Small intestine (tissue), 7 donors: Measurements from ENCODE around the gene SUFU. TPM values are rescaled to one million over a fixed set of nuclear protein-coding genes. Genes with fewer than 3 reads are reported as not detected.

Experiments
- DNase-seq, 2 donors: peaks; one replicate each; pipeline versions ENCODE4 v3.0.0 to v3.0.0-alpha.2; 2013
- FAIRE-seq: peaks from 2 replicates; lab custom pipeline; 2012; peaks lifted over from hg19 to GRCh38; lab: Jason Lieb, UNC
- H3K27ac ChIP-seq, 3 donors: one replicate each; pipeline ENCODE4 v1.5.1; 2013; ENCODE audit warnings: low read length in 2 of 3, mild to moderate bottlenecking in 2 of 3, control low read depth in 1 of 3, inconsistent platforms in 1 of 3, low read depth in 1 of 3, moderate library complexity in 1 of 3
- H3K27me3 ChIP-seq, 3 donors: one replicate each; pipeline ENCODE4 v1.6.1; 2013; ENCODE audit warnings: low read length in 3 of 3, inconsistent platforms in 1 of 3; ENCODE audit not compliant: control insufficient read depth in 3 of 3, insufficient read depth in 3 of 3
- H3K36me3 ChIP-seq, 3 donors: one replicate each; pipeline ENCODE4 v1.6.1; 2013; ENCODE audit warnings: low read length in 3 of 3, inconsistent platforms in 1 of 3, low read depth in 1 of 3, mild to moderate bottlenecking in 1 of 3, moderate library complexity in 1 of 3; ENCODE audit not compliant: control insufficient read depth in 3 of 3, insufficient read depth in 2 of 3
- H3K4me1 ChIP-seq, 3 donors: one replicate each; pipeline ENCODE4 v1.6.1; 2013; ENCODE audit warnings: low read length in 2 of 3, inconsistent platforms in 1 of 3, low read depth in 1 of 3, mild to moderate bottlenecking in 1 of 3, moderate library complexity in 1 of 3; ENCODE audit not compliant: control insufficient read depth in 3 of 3, insufficient read depth in 2 of 3
- H3K4me3 ChIP-seq, 3 donors: one replicate each; pipeline ENCODE4 v1.5.1; 2013; ENCODE audit warnings: low read length in 3 of 3, control low read depth in 1 of 3, inconsistent platforms in 1 of 3, low read depth in 1 of 3, mild to moderate bottlenecking in 1 of 3, moderate library complexity in 1 of 3
- H3K9me3 ChIP-seq, 2 donors: one replicate each; pipeline ENCODE4 v1.6.1; 2013; ENCODE audit warnings: low read depth in 1 of 2, low read length in 1 of 2; ENCODE audit not compliant: control insufficient read depth in 2 of 2, insufficient read depth in 1 of 2
- WGBS, 3 donors: extraction: QIAGEN DNeasy Blood & Tissue Kit; methylation state at CpG; one replicate each; pipeline ENCODE4 v1.1.7; 2013; 5-methylcytosine and 5-hydroxymethylcytosine counted together
- polyA plus RNA-seq, 4 donors: library from polyadenylated mRNA; stranded (reverse) in 3 of 4; unstranded in 1 of 4; fragments of 200-250 nt in 3 of 4; fragments of 120-200 nt in 1 of 4; gene quantifications; one replicate each; pipeline versions ENCODE4 v1.2.1 to v1.2.3, GENCODE V29; 2013
- donor health status: healthy with polysubstance abuse.
- donor health status: control.
- donor health status: control.
- donor health status: Bipolar disorder and iron deficiency.
- donor health status: healthy.

SUFU gene
- polyA plus RNA-seq, 4 donors: 2.2 to 15.0 (median 4.0) TPM

- no peak for FAIRE-seq
Observed at GRCh38 chr10:102552533-102552932, 48.8 kb downstream of the SUFU start.

GRCh38 chr10:102553771-102554170 is 50.0 kb downstream of the SUFU start:
- Histone ChIP-seq H3K9me3 (no peaks in the 10 kb centered on the region), H3K4me1 (no peaks in the 10 kb centered on the region), H3K27me3 (no peaks in the 10 kb centered on the region), H3K36me3 (peaks cover 4 to 24% (median 4%) of the 10 kb centered on the region in 3 donors), H3K4me3 (no peak overlapping the region), H3K27ac (no peak overlapping the region)
- FAIRE-seq (no peak), DNase-seq (no peak)
- 98 to 99% (median 99%) methylated on average over 7 of the region's 7 CpGs for WGBS, 3 donors

More at GRCh38 chr10:102552533-102552932, 48.8 kb downstream of the SUFU start:
- WGBS, 3 donors: 78 to 88% (median 88%) methylated on average over 2 of the region's 2 CpGs
- Histone ChIP-seq H3K4me3 (no peak overlapping the region), H3K36me3 (peaks cover 4 to 26% (median 4%) of the 10 kb centered on the region in 3 donors), H3K27me3 (no peaks in the 10 kb centered on the region), H3K4me1 (no peaks in the 10 kb centered on the region), H3K9me3 (no peaks in the 10 kb centered on the region), H3K27ac (no peak overlapping the region)
- no peak for DNase-seq

GRCh38 chr10:102554531-102554930 is 50.8 kb downstream of the SUFU start:
- no peak for FAIRE-seq

GRCh38 chr10:102555781-102556328 is 52.1 kb downstream of the SUFU start:
- H3K4me1 ChIP-seq: no peaks in the 10 kb centered on the region
- FAIRE-seq (no peak), DNase-seq (no peak)
- H3K36me3 ChIP-seq: peaks cover 3 to 18% (median 4%) of the 10 kb centered on the region in 3 donors
- WGBS, 3 donors: 77 to 81% (median 78%) methylated on average over 11 of the region's 11 CpGs
- H3K27ac ChIP-seq: no peak overlapping the region
- no peak overlapping the region for H3K4me3 ChIP-seq
- no peaks in the 10 kb centered on the region for H3K9me3 ChIP-seq
- H3K27me3 ChIP-seq: no peaks in the 10 kb centered on the region

More at GRCh38 chr10:102554531-102554930, 50.8 kb downstream of the SUFU start:
- no peak overlapping the region for H3K27ac ChIP-seq
- peaks cover 4 to 28% (median 4%) of the 10 kb centered on the region in 3 donors for H3K36me3 ChIP-seq
- H3K4me3 ChIP-seq: no peak overlapping the region
- no peak for DNase-seq
- WGBS, 3 donors: 97 to 99% (median 98%) methylated on average over 5 of the region's 5 CpGs
- no peaks in the 10 kb centered on the region for H3K9me3 ChIP-seq
- H3K27me3 ChIP-seq: no peaks in the 10 kb centered on the region
- no peaks in the 10 kb centered on the region for H3K4me1 ChIP-seq

- H3K27me3 ChIP-seq: no peaks in the 10 kb centered on the region
- peaks cover 0 to 15% (median 0%) of the 10 kb centered on the region in 3 donors for H3K36me3 ChIP-seq
- DNase-seq (no peak), FAIRE-seq (no peak)
- no peak overlapping the region for H3K4me3 ChIP-seq
- H3K9me3 ChIP-seq: no peaks in the 10 kb centered on the region
- 72 to 84% (median 76%) methylated on average over 2 of the region's 2 CpGs for WGBS, 3 donors
- no peaks in the 10 kb centered on the region for H3K4me1 ChIP-seq
- no peak overlapping the region for H3K27ac ChIP-seq
Observed at GRCh38 chr10:102557569-102557968, 53.8 kb downstream of the SUFU start.

- Histone ChIP-seq H3K27me3 (no peaks in the 10 kb centered on the region), H3K36me3 (peaks cover 0 to 21% (median 0%) of the 10 kb centered on the region in 3 donors), H3K27ac (no peak overlapping the region), H3K4me1 (no peaks in the 10 kb centered on the region), H3K9me3 (no peaks in the 10 kb centered on the region), H3K4me3 (no peak overlapping the region)
- no peak for FAIRE-seq
- WGBS, 3 donors: 84 to 92% (median 87%) methylated on average over 4 of the region's 4 CpGs
- no peak for DNase-seq
Observed at GRCh38 chr10:102559764-102560163, 56.0 kb downstream of the SUFU start.

- DNase-seq: no peak
- Histone ChIP-seq H3K27me3 (no peaks in the 10 kb centered on the region), H3K9me3 (no peaks in the 10 kb centered on the region), H3K4me1 (no peaks in the 10 kb centered on the region), H3K4me3 (no peak overlapping the region), H3K27ac (no peak overlapping the region), H3K36me3 (peaks cover 0 to 21% (median 0%) of the 10 kb centered on the region in 3 donors)
- FAIRE-seq: no peak
- 86 to 93% (median 91%) methylated on average over 10 of the region's 10 CpGs for WGBS, 3 donors
Observed at GRCh38 chr10:102564209-102564834, 60.5 kb downstream of the SUFU start.

- Histone ChIP-seq H3K4me1 (no peaks in the 10 kb centered on the region), H3K4me3 (no peak overlapping the region), H3K27ac (no peak overlapping the region), H3K9me3 (no peaks in the 10 kb centered on the region), H3K36me3 (peaks cover 0 to 21% (median 0%) of the 10 kb centered on the region in 3 donors), H3K27me3 (no peaks in the 10 kb centered on the region)
- 91 to 99% (median 98%) methylated on average over 8 of the region's 8 CpGs for WGBS, 3 donors
- no peak for FAIRE-seq
- no peak for DNase-seq
Observed at GRCh38 chr10:102565793-102566192, 62.0 kb downstream of the SUFU start.
